ENCODE measurements around the gene DIPK1A.

DNA sequence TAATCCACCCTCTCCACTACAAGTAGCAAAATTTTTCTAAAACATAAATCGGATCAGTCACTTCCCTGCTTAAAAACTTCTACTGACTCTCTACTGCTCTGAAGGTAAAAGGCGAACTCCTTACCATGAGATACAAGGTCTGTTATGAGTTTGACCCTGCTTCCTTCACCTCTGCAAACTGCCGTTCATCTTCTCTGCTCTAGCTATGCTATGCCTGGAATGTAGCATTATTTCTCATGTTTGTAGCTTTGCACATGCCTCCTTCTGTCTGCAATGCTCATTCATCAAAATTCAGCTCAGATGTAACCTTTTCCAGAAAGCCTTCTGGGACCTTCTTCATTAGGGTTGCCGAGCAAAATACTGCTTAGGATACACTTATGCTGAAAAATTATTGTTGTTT lies 98.7 kb downstream of the DIPK1A start:
- TF ChIP-seq, protein P1, sequence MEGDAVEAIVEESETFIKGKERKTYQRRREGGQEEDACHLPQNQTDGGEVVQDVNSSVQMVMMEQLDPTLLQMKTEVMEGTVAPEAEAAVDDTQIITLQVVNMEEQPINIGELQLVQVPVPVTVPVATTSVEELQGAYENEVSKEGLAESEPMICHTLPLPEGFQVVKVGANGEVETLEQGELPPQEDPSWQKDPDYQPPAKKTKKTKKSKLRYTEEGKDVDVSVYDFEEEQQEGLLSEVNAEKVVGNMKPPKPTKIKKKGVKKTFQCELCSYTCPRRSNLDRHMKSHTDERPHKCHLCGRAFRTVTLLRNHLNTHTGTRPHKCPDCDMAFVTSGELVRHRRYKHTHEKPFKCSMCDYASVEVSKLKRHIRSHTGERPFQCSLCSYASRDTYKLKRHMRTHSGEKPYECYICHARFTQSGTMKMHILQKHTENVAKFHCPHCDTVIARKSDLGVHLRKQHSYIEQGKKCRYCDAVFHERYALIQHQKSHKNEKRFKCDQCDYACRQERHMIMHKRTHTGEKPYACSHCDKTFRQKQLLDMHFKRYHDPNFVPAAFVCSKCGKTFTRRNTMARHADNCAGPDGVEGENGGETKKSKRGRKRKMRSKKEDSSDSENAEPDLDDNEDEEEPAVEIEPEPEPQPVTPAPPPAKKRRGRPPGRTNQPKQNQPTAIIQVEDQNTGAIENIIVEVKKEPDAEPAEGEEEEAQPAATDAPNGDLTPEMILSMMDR (IDR thresholded peaks at IDR 0.05), result no peak
- TF ChIP-seq POLR2A (IDR thresholded peaks at IDR 0.05), result no peak
